ENCODE results near the gene RGPD5.
"Not testable (repeated sequence)": the region's sequence is repeated elsewhere in the genome, so short reads cannot be mapped to it uniquely, and the experiment has no call there.

- TF ChIP-seq NPAS2 (CRISPR knock-in tag; IDR thresholded peaks at IDR 0.05; ENCODE audit: borderline replicate concordance); SREBF2 (IDR thresholded peaks at IDR 0.05); CTCF (IDR thresholded peaks at IDR 0.05); MYC (IDR thresholded peaks at IDR 0.05; ENCODE audit: borderline replicate concordance, low read length); KDM5A (IDR thresholded peaks at IDR 0.05); TP53 (CRISPR knock-in tag; IDR thresholded peaks at IDR 0.05); RFX5 (IDR thresholded peaks at IDR 0.05); ZSCAN20 (CRISPR knock-in tag; IDR thresholded peaks at IDR 0.05); POLR2A (IDR thresholded peaks at IDR 0.05; ENCODE audit: low read length): not testable (repeated sequence)
Observed at GRCh38 chr2:109888414-109888813, 94.3 kb downstream of the RGPD5 start.
